Measurements from ENCODE around the gene PFKL. TPM values are rescaled to one million over a fixed set of nuclear protein-coding genes. Genes with fewer than 3 reads are reported as not detected.

Gene PFKL
- total RNA-seq, 4 donors from 2014 or later: 68.5 to 103 (median 96.8) TPM

- intact Hi-C loops (cut with DNase I): no loop called here
- TF ChIP-seq CTCF (IDR thresholded peaks at IDR 0.05) (peak; percentile 29 to 67 (median 45)), POLR2A (IDR thresholded peaks at IDR 0.05) (no peak)
- H3K27ac ChIP-seq: no peak overlapping the region
- WGBS, 2 donors: 44% methylated on average over 4 of the region's 8 CpGs; no CpG with 5 or more reads in 1 of the 2 donors
- DNase-seq: peak; percentile 55 to 58
- no peaks in the 10 kb centered on the region for H3K9me3 ChIP-seq
- peaks cover 7 to 38% of the 10 kb centered on the region in 2 donors for H3K4me1 ChIP-seq
- H3K27me3 ChIP-seq: no peaks in the 10 kb centered on the region
- no peaks in the 10 kb centered on the region for H3K36me3 ChIP-seq
- no peak overlapping the region for H3K4me3 ChIP-seq (replicated peaks in 1 of 3)
These were observed 5.0 kb downstream of the PFKL start for GRCh38 chr21:44304877-44305293.

GRCh38 chr21:44305691-44306090 lies 5.8 kb downstream of the PFKL start:
- Histone ChIP-seq H3K27ac (no peak overlapping the region), H3K36me3 (no peaks in the 10 kb centered on the region), H3K4me1 (peaks cover 5 to 37% of the 10 kb centered on the region in 2 donors), H3K9me3 (no peaks in the 10 kb centered on the region), H3K4me3 (replicated peaks in 1 of 3) (no peak overlapping the region), H3K27me3 (no peaks in the 10 kb centered on the region)
- TF ChIP-seq CTCF (IDR thresholded peaks at IDR 0.05) (no peak), POLR2A (IDR thresholded peaks at IDR 0.05) (no peak)
- no peak for DNase-seq
- intact Hi-C loops (cut with DNase I): no loop called here
- WGBS, 2 donors: 80 to 90% methylated on average over 5 to 7 of the region's 9 CpGs

GRCh38 chr21:44306936-44307704 lies 7.3 kb downstream of the PFKL start:
- no peak for DNase-seq
- intact Hi-C loops (cut with DNase I): no loop called here
- Histone ChIP-seq H3K4me3 (replicated peaks in 1 of 3) (no peak overlapping the region), H3K4me1 (peaks cover 0 to 24% of the 10 kb centered on the region in 2 donors), H3K27me3 (no peaks in the 10 kb centered on the region), H3K36me3 (peaks cover 6 to 10% of the 10 kb centered on the region in 2 donors), H3K27ac (no peak overlapping the region), H3K9me3 (no peaks in the 10 kb centered on the region)
- no peak for TF ChIP-seq CTCF (IDR thresholded peaks at IDR 0.05)
- TF ChIP-seq POLR2A (IDR thresholded peaks at IDR 0.05): no peak
- 83 to 85% methylated on average over 13 to 18 of the region's 21 CpGs for WGBS, 2 donors

- TF ChIP-seq POLR2A (IDR thresholded peaks at IDR 0.05) (no peak), CTCF (IDR thresholded peaks at IDR 0.05) (no peak)
- intact Hi-C loops (cut with DNase I): no loop called here
- no peaks in the 10 kb centered on the region for H3K4me1 ChIP-seq
- no peak overlapping the region for H3K4me3 ChIP-seq (replicated peaks in 1 of 3)
- no peak overlapping the region for H3K27ac ChIP-seq
- no peak for DNase-seq
- H3K9me3 ChIP-seq: no peaks in the 10 kb centered on the region
- no peaks in the 10 kb centered on the region for H3K27me3 ChIP-seq
- 92 to 96% methylated on average over 15 to 18 of the region's 28 CpGs for WGBS, 2 donors
- peaks cover 21 to 30% of the 10 kb centered on the region in 2 donors for H3K36me3 ChIP-seq
These were observed 11.0 kb downstream of the PFKL start for GRCh38 chr21:44310628-44311507.

Measured in thyroid gland (tissue), 4 donors.